IPS-NIHi7 (cell line): ENCODE results near the gene PDE7B.

Source experiments
- DNase-seq: peaks from one replicate; pipeline ENCODE4 v3.0.0; 2012; ENCODE audit warnings: mixed read lengths; ENCODE audit errors: extremely low spot score

Gene PDE7B

DNA sequence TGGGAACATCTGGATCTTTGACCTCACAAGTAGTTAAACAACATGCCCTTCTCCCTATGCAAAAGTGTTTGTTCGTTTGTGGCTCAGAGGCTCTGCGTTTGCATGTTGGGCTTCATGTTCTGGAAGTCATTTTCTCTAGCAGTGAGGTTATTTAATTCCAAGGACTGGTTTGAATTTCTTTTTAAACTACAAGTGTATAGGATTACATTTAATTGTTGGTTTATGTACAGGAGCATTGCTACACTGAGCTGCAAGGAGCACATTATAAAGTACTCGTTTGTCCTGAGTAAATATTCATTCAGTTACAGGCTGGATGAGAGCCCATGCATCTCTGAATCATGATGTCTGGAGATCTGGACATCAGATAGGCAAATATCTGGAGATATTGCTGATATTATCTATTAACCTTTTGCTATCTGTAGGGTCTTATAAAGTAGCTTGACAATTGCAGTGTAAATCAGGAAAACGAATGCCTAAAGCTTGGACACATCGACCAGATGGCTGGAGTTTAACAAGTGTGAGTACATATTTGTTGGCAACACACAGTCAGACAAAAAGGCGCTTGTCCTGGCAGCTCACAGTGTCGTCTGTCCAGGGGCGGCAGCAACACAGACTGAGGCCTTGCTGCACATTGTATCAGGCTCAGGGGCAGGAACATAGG is 84.6 kb downstream of the PDE7B start:
- no peak for DNase-seq

DNA sequence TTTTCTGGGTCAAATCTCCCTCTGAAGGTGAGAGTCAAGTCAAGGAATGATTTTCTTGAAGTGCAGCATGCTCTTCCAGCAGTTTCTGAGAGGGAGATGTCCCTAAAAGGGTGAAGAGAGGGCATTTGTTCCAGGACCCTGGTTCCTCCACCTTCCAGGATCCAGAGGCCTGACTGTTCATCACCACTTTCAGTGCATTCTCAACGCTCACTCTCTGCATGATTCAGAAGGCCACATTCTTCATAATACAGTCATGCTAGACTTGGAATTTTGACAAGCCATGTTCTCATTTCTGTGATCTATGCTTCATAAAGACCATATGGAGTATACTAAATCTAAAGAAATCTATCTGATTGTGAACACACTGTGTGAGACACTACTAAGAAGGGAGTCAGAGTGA is 85.1 kb downstream of the PDE7B start:
- DNase-seq: no peak

DNA sequence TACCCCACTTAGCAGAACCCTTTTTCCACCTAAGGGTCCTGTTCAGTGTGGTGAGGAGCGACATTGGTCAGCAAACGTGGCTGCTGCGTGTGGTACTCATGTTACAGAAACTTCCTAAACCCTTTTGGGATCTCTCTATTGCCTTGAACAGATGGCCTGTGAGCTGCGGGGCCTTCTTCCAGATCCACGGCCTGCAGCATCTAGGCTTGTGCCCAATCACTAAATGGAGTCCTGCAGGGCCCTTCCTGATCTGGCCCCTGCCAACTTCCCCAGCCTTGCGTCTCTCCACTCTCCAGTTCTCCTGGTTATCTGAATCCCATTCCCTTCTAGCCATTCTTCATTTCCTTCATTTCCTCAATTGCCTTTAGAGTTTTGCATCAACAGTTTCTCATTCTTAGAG is 85.6 kb downstream of the PDE7B start:
- DNase-seq: no peak

DNA sequence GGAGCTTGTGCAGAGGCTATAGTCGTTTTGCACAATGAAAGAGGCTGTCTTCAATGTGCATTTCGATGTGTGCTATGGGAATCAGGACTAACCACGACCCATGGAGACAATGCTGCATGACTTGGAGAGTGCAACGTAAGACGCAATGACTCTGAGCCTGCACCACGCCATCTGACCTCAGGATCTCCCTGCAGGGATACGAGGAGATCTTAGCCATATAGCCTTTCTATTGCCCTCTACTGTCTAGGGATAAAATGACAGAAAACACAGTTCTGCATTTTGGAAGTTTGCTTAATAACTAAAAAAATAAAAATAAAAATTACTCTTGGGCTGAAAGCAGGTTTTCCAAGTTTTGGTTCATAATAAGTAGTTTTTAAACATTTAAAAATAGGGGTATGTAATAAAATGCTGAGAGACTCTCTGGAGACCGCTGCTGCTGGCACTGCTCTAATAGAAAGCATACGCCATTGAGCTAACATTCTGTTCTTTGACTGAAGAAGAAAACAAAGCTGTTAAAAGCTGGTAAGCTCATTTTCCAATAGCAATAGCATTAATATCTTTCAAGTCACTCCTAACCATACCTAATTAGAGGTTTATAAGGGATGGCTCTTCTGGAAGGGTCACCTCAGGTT is 87.2 kb downstream of the PDE7B start:
- peak; percentile 52 for DNase-seq

DNA sequence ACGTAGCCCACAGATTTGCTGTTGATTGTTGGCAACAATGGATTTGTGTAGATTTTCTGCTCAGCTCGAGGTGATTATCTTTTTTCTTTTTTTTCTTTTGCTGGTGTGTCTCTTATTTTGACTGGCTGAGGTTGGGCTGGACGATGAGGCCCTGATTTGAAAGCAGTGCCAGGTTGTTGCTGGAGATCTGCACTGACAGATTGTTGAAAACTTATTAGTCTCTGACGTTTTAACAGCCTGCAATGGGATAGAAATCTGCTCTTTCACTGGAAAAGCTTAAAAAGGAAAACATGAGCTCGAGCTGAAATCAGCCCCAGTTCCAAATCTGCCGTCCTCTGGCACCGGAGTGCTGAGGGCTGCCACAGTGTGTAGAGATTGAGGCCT is 87.7 kb downstream of the PDE7B start:
- no peak for DNase-seq

DNA sequence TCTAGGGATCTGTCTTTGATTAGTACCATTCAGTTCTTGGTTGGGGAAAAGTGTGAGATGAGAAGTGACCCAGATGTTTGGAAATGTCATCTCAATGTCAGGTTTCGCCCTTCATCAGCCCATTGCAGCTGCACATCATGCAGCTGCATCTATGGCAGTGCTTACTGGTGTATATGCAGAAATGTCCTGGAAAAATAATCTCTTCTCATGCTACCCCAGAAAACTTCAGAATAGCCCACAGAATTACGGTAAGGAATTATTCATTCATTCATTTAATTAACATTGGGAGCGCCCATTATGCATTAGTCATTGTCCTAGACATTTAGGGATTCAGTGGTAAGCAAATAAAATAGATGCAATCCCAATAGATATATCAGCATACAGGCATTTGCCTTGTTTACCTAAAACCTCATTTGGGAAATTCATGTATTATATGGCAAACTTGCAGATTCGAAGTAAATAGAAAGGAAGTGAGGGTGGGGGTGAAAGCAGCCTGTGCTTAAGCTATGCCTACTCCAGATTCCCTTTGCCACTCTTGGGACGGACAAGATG is 89.2 kb downstream of the PDE7B start:
- DNase-seq: no peak

GRCh38 chr6:135941275-135942025 is 89.9 kb downstream of the PDE7B start:
- DNase-seq: no peak

DNA sequence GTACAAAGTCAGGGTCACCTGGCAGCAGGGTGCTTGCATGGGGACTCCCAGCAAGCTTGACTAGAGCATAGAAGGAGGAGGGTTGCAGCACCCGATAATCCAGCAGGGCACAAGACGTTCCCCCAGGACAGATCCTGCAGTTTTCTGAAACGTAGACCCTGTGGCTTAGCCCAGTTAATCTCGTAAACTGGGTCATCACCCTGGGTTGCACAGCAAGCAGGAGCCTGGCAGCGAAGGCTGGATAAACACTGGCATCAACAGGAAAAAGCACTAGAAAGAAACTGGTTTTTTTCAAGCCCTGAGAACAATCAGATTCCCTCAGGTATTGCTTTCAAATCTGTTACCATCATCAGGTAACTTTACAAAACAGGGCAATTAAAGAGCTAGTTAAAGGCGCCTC is 92.6 kb downstream of the PDE7B start:
- no peak for DNase-seq

DNA sequence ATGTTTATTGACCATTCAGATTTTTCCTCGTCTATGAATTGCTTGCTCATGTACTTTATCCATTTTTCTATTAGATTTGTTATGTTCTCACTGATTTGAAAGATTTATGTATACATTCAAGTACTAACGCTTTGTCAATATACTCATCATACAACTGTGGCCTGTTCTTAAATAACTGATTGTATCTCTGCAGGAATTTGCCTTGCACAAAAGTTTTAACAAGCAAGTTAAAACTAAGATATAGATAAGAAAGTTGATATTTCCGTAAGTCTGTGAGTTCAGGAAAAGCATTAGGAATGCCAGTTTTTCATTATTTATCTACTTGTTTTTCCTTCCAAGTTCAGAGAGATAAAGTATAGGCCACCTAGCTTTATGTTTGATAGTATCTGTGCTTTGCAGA is 95.2 kb downstream of the PDE7B start:
- DNase-seq: no peak

DNA sequence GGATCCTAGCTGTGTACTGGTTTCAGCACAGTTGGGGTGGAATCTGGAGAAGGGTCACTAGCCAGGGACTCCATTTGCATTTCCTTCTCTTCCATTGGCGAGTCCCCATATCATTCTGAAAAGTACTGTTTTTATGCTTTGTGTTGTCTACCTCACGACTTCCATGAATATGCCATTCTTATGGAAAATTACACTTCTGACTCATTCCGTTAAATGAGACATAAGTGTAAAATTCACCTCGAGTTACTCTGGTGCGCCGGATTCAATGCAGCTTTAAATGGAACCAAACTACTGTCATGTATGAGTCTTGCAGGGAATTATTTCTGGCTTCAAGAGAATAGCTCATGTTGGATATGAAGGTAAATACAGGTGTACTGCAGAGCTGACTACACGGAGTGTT is 99.2 kb downstream of the PDE7B start:
- DNase-seq: no peak

GRCh38 chr6:135951169-135951568 is 99.7 kb downstream of the PDE7B start:
- no peak for DNase-seq

GRCh38 chr6:135953818-135954217 is 102.3 kb downstream of the PDE7B start:
- DNase-seq: no peak

- DNase-seq: no peak
Observed at GRCh38 chr6:135955099-135955498, 103.6 kb downstream of the PDE7B start.

DNA sequence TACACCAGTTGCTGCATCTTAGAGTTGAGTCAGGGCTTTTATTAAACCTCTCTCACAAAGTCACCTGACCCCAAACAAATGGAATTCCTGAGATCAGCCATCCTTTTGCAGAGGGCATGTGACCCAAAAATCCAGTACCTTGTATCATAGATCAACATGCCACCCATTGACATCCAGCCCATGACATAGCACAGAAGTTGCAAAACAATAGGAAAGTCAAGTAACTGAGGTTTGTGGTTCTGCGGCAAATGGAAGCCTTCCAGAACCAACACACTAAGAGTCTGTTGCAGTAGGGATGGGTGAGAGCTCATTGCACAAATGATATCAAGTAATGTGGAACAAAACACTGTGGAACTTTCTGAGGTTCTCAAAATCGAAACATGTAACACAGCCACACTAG is 111.2 kb downstream of the PDE7B start:
- no peak for DNase-seq

- DNase-seq: no peak
Observed at GRCh38 chr6:135970750-135971149, 119.2 kb downstream of the PDE7B start.

- no peak for DNase-seq
Observed at GRCh38 chr6:135971351-135971750, 119.8 kb downstream of the PDE7B start.

- no peak for DNase-seq
Observed at GRCh38 chr6:135972150-135972549, 120.6 kb downstream of the PDE7B start.

DNA sequence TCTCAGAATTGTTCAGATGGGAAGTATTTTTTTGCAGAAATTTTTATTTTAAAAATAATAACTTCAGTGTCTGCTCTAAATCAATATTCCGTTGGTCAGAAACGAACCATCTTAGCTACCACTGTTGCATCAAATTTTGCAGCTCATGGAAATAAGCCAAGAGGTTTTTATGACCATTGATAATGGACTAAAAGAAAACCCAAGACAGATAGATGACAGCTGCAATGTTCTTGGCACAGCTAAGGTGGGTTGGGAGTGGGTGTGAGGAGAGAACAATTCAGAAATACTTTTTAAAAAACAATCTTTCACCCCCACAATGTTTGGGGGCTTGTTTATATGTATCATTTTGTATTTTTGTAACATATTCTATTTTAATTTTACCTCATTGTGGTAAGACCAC is 121.1 kb downstream of the PDE7B start:
- DNase-seq: no peak

DNA sequence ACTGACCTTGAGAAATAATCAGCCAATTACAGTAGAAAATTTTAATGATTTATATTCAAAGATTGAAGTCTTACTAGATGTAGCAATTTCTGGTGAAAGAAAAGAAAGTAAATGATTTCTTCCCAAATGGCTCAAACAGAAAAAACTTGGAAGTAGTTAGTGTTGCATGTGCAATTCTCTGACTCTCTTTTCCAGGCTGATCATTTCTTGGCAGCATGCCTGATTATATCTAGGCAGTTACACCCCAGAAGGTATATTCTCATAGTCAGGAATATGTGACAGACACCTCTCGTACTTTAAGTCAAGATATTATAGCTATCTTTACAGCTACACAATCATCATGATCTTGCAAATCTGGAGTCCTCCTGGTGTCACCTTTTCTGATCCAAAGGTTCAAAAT is 122.9 kb downstream of the PDE7B start:
- no peak for DNase-seq

GRCh38 chr6:135976585-135976984 is 125.1 kb downstream of the PDE7B start:
- DNase-seq: no peak

GRCh38 chr6:135983093-135983492 is 131.6 kb downstream of the PDE7B start:
- DNase-seq: no peak

DNA sequence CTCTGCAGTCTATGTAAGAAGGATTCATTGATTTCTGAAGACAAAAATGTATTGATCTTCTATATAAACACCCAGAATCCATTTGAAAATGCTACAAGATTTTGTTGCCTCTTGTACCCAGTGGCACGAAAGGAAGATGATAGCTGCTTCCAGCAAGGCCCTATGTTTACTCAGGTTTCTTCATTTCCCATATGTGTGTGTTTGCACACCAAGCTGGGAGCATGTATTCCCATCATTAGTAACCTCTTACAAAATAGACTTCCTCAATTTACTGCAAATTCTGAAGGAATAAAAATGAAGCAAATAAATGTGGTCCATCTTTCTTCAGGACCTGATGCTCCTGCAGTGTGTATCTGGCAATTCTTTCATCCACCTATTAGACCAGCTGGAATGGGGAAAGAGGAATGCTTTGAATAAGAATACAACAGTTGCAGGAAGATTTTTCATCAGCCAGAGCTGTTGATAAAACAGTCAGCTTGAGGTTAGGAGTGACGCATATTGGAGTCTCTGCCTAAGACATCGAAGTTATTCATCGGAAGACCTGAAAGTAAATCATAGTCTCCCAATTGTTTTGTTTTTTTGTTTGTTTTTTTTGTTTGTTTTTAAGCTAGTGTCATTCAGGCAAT is 132.3 kb downstream of the PDE7B start:
- DNase-seq: no peak
